Measurements from ENCODE around the gene MED16. TPM values are rescaled to one million over a fixed set of nuclear protein-coding genes. Genes with fewer than 3 reads are reported as not detected.

Gene MED16
- polyA plus RNA-seq, 5 donors: 36.7 to 76.2 (median 51.0) TPM

- no peak for DNase-seq
Observed at GRCh38 chr19:929203-929890, 36.4 kb upstream of the MED16 start.

- DNase-seq: no peak
Observed at GRCh38 chr19:928471-929202, 35.6 kb upstream of the MED16 start.

- no peak for DNase-seq
Observed at GRCh38 chr19:927780-928401, 34.9 kb upstream of the MED16 start.

GRCh38 chr19:927351-927779 lies 34.4 kb upstream of the MED16 start:
- DNase-seq: no peak

DNA sequence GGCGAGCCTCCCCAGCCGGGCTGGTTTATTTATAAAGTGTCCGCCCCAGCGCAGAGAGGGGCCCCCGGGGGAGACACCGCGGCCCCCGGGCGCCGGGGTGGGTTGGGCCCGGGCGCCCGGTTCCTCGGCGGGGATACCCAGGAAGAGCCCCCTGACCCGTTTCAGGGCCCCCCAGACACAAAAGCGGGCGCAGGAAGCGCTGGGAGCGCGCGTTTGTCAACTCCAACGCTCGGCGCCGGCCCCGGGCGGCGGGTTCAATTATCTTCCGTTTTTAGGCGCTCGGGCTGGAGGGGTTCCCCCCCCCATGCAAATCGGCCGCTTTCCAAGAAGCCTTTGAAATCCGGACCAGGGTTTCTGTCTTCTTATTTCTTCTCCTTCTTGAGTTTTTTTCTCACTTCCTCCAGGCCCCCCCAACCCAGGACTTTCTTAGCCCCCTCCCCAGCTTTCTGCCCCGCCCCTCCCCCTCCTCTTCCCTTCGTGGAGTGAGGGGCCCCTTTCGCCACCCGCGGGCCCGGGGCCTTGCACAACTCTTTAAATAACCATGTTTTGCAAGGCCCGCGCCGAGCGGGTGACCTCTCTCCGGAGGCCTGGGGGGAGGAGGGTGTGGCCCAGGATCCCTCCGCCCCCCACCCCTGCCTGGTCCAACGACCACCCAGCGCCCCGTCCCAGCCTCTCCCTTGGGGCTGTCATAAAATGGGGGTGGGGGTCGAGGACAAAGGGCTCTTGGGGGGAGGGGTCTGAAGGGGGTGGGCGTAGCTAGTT lies 33.8 kb upstream of the MED16 start:
- DNase-seq: peak in 1 of 2 donors; percentile 64

DNA sequence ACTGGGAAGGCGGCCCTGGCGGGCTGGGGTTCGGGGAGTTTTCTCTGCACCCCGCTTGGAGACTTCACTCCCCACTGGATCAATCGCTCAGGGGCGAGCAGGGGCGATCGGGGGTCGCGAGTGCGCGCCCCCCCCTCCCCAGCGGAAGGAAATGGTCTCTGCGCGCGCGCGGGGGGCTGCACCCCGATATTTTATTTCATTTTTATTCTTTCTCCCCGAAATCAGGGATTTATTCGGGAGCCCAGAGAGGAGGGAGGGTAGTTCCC lies 33.3 kb upstream of the MED16 start:
- DNase-seq: no peak

DNA sequence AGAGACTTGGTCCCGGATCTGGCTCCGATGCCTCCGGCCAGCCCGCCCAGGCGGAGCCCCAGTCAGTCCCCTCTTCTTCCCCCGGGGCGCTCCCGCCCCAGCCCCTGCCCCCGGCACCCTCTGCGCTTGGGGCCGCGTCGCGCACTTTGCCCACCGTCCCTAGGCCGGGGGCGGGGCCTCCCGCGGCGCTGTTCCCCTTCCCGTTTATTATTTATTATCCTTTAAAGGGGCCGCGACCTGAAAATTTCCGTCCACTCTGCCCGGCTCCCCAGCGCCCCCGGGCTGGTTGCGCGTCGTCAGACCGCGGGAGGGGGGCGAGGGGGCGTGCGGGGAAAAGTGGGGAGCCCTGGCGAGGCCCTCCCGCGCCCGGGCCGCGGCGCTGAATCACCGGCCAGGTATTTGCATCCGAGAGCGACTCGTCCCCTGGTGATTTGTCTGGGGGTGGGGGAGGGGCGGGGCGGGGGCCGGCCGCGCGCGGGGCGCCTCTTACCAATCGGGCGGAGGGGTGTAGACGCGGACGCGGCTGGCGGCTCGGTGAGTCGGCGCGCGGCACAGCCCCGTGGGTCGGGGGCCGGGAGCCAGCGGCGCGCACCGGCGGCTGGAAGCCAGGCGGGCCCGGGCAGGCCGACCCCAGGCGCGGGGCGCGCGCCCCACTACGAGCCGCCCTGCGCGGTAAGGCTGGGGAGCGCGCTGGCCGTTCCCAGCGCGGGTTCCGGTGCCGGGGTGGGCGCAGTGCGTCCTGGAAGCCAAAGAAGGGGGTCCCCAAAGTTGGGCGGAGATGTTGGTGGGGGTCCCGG lies 32.7 kb upstream of the MED16 start, which contains the start of gene ARID3A:
TSS of gene ARID3A (plus strand) at position 510 of the 797 bp plus-strand sequence. CDS start 3,494 bp downstream, outside the sequence.
- peak; percentile 87 to 92 for DNase-seq

GRCh38 chr19:925087-925525 lies 32.1 kb upstream of the MED16 start:
- no peak for DNase-seq

GRCh38 chr19:924553-925086 lies 31.6 kb upstream of the MED16 start:
- DNase-seq: no peak

GRCh38 chr19:920051-920864 lies 27.3 kb upstream of the MED16 start:
- no peak for DNase-seq

GRCh38 chr19:919199-920050 lies 26.4 kb upstream of the MED16 start:
- DNase-seq: no peak

DNA sequence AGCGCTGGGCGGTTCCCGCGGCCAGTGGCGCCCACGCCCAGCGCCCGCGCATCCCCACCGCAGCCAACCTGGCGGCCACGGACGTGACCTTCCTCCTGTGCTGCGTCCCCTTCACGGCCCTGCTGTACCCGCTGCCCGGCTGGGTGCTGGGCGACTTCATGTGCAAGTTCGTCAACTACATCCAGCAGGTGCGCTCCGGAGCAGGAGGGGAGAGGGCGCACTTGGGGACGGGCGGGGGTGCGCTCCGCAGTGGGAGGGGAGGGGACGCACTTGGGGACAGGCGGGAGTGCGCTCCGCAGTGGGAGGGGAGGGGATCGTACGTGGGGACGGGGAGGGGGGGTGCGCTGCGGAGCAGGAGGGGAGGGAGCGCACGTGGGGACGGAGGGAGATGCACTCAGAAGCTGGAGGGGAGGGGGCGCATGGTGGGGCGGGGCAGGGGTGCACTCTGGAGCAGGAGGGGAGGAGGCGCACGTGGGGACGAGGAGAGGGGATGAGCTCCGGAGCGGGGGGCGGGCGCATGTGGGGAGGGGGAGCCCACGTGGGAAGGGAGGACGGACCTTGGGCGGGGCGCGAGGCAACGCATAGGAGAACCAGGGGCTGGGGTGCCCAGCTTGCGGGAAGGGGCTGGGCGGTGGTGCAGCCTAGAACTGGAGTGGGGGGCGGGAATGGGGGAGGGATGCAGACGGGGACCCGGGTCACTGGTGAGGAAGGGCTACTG lies 25.7 kb upstream of the MED16 start:
- DNase-seq: no peak

DNA sequence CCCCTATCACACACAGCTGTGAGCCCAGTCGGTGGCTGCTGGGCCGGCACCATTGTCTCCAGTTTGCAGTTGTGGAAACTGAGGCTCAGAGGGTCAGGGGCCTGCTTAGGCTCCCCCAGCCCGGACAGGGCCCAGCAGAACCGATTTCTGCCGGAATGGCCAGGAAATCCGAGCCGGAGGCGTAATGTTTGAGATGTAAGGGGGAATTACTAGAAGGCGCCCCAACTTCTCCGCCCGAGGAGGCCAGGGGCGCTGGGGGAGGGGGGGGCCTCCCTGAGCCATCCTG lies 25.1 kb upstream of the MED16 start:
- DNase-seq: no peak

- DNase-seq: no peak
Observed at GRCh38 chr19:917323-918151, 24.6 kb upstream of the MED16 start, which contains the start of gene KISS1R. Gene KISS1R, plus strand, starts transcription at chr19:917333. Its CDS starts 170 bp downstream, at chr19:917503.

DNA sequence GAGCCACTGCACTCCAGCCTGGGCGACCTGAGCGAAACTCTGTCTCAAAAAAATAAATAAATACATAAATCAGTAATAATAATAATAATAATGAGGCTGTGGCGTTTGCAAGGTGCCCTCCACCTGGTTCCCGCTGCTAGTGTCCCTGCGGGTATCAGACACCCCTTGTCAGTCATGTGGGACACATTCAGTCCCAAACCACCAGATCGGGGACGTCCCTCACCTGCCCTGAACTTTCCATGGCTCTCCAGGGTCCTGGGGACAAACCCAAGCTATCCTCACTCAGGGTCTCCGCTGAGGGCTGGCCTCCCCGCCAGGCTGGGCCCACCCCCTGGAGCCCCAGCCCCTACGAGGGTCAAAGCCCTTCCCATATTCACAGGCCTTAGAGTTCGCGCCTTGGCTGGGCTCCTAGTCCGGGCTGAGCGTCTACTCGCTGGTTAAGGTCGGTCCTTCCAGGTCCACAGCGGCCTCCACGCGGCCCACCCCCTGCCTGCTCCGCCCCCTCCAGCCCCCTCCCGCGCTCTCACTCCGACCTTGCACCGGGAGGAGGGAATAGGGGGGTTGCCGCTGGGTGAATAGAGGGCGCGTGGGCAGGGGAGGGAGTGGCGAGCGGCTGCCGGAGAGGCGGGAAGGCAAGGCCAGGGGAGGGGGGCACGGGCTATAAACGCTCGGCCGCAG lies 23.8 kb upstream of the MED16 start:
- no peak for DNase-seq

DNA sequence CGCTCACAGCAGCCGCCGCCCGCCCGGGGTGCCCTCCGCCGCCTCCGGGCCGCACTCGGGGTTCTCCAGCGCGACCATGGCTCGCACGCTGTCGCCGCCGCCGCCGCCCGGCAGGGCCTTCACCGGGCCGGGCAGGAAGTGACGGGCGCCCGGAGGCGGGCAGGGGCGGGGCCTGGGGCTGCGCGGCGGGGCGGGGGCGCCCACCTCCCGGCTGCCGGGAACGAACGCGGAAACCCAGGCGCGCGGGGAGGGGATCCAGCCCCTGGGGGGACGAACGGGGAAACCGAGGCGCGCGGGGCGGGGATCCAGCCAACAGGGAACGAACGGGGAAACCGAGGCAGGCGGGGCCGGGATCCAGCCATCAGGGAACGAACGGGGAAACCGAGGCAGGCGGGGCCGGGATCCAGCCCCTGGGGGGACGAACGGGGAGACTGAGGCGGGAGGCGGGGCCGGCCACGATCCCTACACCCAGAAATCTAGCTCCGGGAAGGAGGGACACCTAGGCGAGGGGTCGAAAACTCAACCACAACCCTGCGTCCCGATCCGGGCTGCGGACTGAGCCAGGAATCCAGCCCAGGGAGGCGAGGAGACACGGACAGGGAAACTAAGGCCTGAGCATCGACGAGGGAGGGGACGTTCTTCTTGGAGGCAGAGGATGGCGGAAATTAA lies 20.2 kb upstream of the MED16 start, which contains the start of gene R3HDM4:
TSS of gene R3HDM4 (minus strand) at position 140 of the 669 bp plus-strand sequence. CDS start at position 78, 62 bp downstream.
- no peak for DNase-seq
